Measurements from ENCODE around the gene MRPL43. TPM values are rescaled to one million over a fixed set of nuclear protein-coding genes. Genes with fewer than 3 reads are reported as not detected.

The MRPL43 gene
- total and polyA plus RNA-seq, 4 donors, result 30.5 to 76.0 (median 57.8) TPM

- Histone ChIP-seq H3K9ac (ENCODE audit: low read depth in 1 of 2, low read length in 2 of 2) (no peak overlapping the region), H3K27ac (ENCODE audit: low read depth in 1 of 2, low read length in 2 of 2) (no peak overlapping the region), H3K27me3 (ENCODE audit: control insufficient read depth in 4 of 4, insufficient read depth in 4 of 4, low read length in 3 of 4) (peaks cover 0 to 2% (median under 1%) of the 10 kb centered on the region in 4 donors), H3K4me1 (ENCODE audit: control insufficient read depth in 4 of 4, insufficient read depth in 4 of 4, low read length in 3 of 4) (peaks cover 2 to 13% (median 3%) of the 10 kb centered on the region in 4 donors), H3K4me3 (ENCODE audit: low read depth in 1 of 3, low read length in 3 of 3) (no peak overlapping the region), H3K36me3 (ENCODE audit: control insufficient read depth in 4 of 4, insufficient read depth in 3 of 4, low read depth in 1 of 4, low read length in 3 of 4) (no peaks in the 10 kb centered on the region), H3K9me3 (ENCODE audit: control insufficient read depth in 4 of 4, low read length in 3 of 4) (no peaks in the 10 kb centered on the region)
- WGBS, result 55% methylated on average over 7 of the region's 7 CpGs
- DNase-seq (ENCODE audit: low spot score), result no peak
- TF ChIP-seq EGR1 (IDR thresholded peaks at IDR 0.05; ENCODE audit: low read depth in 2 of 2) (no peak), YY1 (IDR thresholded peaks at IDR 0.05) (no peak), GABPA (IDR thresholded peaks at IDR 0.05 in 1 of 2, conservative IDR thresholded peaks at IDR 0.05 in 1 of 2) (no peak), FOXA2 (IDR thresholded peaks at IDR 0.05) (no peak), ATF3 (IDR thresholded peaks at IDR 0.05) (no peak), TAF1 (conservative IDR thresholded peaks at IDR 0.05) (no peak), JUND (IDR thresholded peaks at IDR 0.05) (no peak), HNF4A (conservative IDR thresholded peaks at IDR 0.05) (no peak), ZBTB33 (IDR thresholded peaks at IDR 0.05) (no peak), RXRA (IDR thresholded peaks at IDR 0.05) (no peak), RAD21 (IDR thresholded peaks at IDR 0.05) (no peak), HNF4G (IDR thresholded peaks at IDR 0.05) (no peak), NR2F2 (IDR thresholded peaks at IDR 0.05) (no peak), CTCF (IDR thresholded peaks at IDR 0.05; ENCODE audit: low read depth, low read length, missing input control) (no peak), REST (IDR thresholded peaks at IDR 0.05) (no peak), MAX (IDR thresholded peaks at IDR 0.05) (no peak), SP1 (IDR thresholded peaks at IDR 0.05) (no peak), FOXA1 (IDR thresholded peaks at IDR 0.05) (no peak)
Observed at GRCh38 chr10:101014966-101015581, 27.8 kb upstream of the MRPL43 start.
